Spleen (tissue), 11 donors: ENCODE measurements around the gene SERPINA3. TPM values are rescaled to one million over a fixed set of nuclear protein-coding genes. Genes with fewer than 3 reads are reported as not detected.

ENCODE experiments used
- DNase-seq: peaks from one replicate; pipeline ENCODE4 v3.0.0-alpha.2; 2020
- H3K27ac ChIP-seq, 8 donors: fragments of 200-600 bp; sonication (generic) in 7 of 8; 1 replicate in 4 of 8; 2 replicates in 4 of 8; pipeline versions ENCODE4 v1.5.0 to v1.8.0; 2016 to 2021; ENCODE audit warnings: inconsistent platforms in 4 of 8, mild to moderate bottlenecking in 4 of 8, moderate library complexity in 1 of 8
- H3K27me3 ChIP-seq, 7 donors: fragments of 200-600 bp; sonication (generic) in 6 of 7; replicated peaks in 1 of 7; 1 replicate in 4 of 7; 2 replicates in 3 of 7; pipeline versions ENCODE4 v1.5.0 to v1.8.0; 2016 to 2021; ENCODE audit warnings: inconsistent platforms in 3 of 7, mild to moderate bottlenecking in 1 of 7
- H3K36me3 ChIP-seq, 6 donors: fragments of 200-600 bp; sonication (generic) in 5 of 6; 1 replicate in 4 of 6; 2 replicates in 2 of 6; pipeline versions ENCODE4 v1.5.0 to v1.8.0; 2016 to 2021; ENCODE audit warnings: inconsistent platforms in 2 of 6
- H3K4me1 ChIP-seq, 6 donors: fragments of 200-600 bp; sonication (generic) in 5 of 6; 1 replicate in 3 of 6; 2 replicates in 3 of 6; pipeline versions ENCODE4 v1.5.0 to v1.8.0; 2016 to 2021; ENCODE audit warnings: inconsistent platforms in 3 of 6
- H3K4me3 ChIP-seq, 8 donors: fragments of 200-600 bp; sonication (generic) in 7 of 8; 1 replicate in 4 of 8; 2 replicates in 4 of 8; pipeline versions ENCODE4 v1.5.0 to v1.8.0; 2016 to 2021; ENCODE audit warnings: inconsistent platforms in 4 of 8, mild to moderate bottlenecking in 4 of 8, moderate library complexity in 2 of 8
- H3K9me3 ChIP-seq, 8 donors: fragments of 200-600 bp; sonication (generic) in 7 of 8; 1 replicate in 4 of 8; 2 replicates in 4 of 8; pipeline versions ENCODE4 v1.5.0 to v1.8.0; 2016 to 2021; ENCODE audit warnings: inconsistent platforms in 4 of 8
- POLR2A ChIP-seq, 3 donors: fragments of 450-650 bp; IDR thresholded peaks; one replicate each; pipeline ENCODE4 v1.5.1; 2017; ENCODE audit warnings: antibody characterized with exemption in 3 of 3, mild to moderate bottlenecking in 1 of 3
- POLR2AphosphoS5 ChIP-seq, 3 donors: sonication (generic); formaldehyde crosslinking; IDR thresholded peaks; one replicate each; pipeline ENCODE4 v1.5.1; 2017; ENCODE audit warnings: antibody characterized with exemption in 3 of 3
- WGBS, 5 donors: extraction: QIAGEN DNeasy Blood & Tissue Kit in 3 of 5; methylation state at CpG; one replicate each; pipeline versions ENCODE4 v1.1.5 to v1.1.7; 2013 to 2018; 5-methylcytosine and 5-hydroxymethylcytosine counted together
- intact Hi-C: fragments of 100-400 bp; cut with DNase I; formaldehyde crosslinking; loops from one replicate; pipeline ENCODE4 v1.15.0; 2023; ENCODE audit warnings: low total_unique reads
- polyA plus RNA-seq, 3 donors: library from polyadenylated mRNA; stranded (reverse); fragments of 200-250 nt; gene quantifications; one replicate each; pipeline ENCODE4 v1.2.1, GENCODE V29; 2013
- total RNA-seq, 7 donors: library from RNA; depleted of rRNA in 3 of 7; stranded (reverse); fragments of >200 nt in 3 of 7; fragmentation: NEBNext Ultra II Directional in 4 of 7; extraction: Animal tissue kit (Norgen Biotek cat#: 25700) in 4 of 7; gene quantifications; one replicate each; pipeline versions ENCODE4 v1.1.0 to v1.2.1, GENCODE V29; 2016 to 2021
- TF ChIP-seq, protein P1 (sequence below), 11 experiments: fragments of 200-600 bp in 7 of 11; fragments of 450-650 bp in 4 of 11; sonication (generic) in 4 of 11; IDR thresholded peaks in 8 of 11; conservative IDR thresholded peaks in 3 of 11; 1 replicate in 7 of 11; 2 replicates in 4 of 11; pipeline versions ENCODE4 v1.4.0 to v1.8.0; 2016 to 2021; ENCODE audit warnings: antibody characterized with exemption in 11 of 11, inconsistent platforms in 4 of 11, mild to moderate bottlenecking in 1 of 11
- donor health status: healthy with polysubstance abuse.
- donor health status: DM: no; HTN: no; CAD: no; lungs with moderate emphysema.
- donor health status: DM: no; HTN: no; CAD: no.
- donor health status: Bipolar disorder and iron deficiency.
- donor health status: healthy.
- donor health status: DM: no; HTN: no; CAD: no.
- donor health status: DM: yes; HTN: yes; CAD: no.

SERPINA3 gene
- total and polyA plus RNA-seq, 10 donors: 3.4 to 88.3 (median 10.2) TPM

GRCh38 chr14:94653321-94653720 lies 41.1 kb downstream of the SERPINA3 start:
- no peak for DNase-seq
- H3K27ac ChIP-seq: no peak overlapping the region
- intact Hi-C loops: no loop called here
- no peaks in the 10 kb centered on the region for H3K4me1 ChIP-seq
- H3K4me3 ChIP-seq: no peak overlapping the region
- peaks cover 0 to 16% (median 11%) of the 10 kb centered on the region in 8 donors for H3K9me3 ChIP-seq
- H3K27me3 ChIP-seq: peaks cover 0 to 5% (median 0%) of the 10 kb centered on the region in 7 donors
- WGBS, 5 donors: 84 to 92% (median 86%) methylated on average over 5 of the region's 5 CpGs
- no peaks in the 10 kb centered on the region for H3K36me3 ChIP-seq
- TF ChIP-seq, protein P1, sequence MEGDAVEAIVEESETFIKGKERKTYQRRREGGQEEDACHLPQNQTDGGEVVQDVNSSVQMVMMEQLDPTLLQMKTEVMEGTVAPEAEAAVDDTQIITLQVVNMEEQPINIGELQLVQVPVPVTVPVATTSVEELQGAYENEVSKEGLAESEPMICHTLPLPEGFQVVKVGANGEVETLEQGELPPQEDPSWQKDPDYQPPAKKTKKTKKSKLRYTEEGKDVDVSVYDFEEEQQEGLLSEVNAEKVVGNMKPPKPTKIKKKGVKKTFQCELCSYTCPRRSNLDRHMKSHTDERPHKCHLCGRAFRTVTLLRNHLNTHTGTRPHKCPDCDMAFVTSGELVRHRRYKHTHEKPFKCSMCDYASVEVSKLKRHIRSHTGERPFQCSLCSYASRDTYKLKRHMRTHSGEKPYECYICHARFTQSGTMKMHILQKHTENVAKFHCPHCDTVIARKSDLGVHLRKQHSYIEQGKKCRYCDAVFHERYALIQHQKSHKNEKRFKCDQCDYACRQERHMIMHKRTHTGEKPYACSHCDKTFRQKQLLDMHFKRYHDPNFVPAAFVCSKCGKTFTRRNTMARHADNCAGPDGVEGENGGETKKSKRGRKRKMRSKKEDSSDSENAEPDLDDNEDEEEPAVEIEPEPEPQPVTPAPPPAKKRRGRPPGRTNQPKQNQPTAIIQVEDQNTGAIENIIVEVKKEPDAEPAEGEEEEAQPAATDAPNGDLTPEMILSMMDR (IDR thresholded peaks at IDR 0.05 in 8 of 11, conservative IDR thresholded peaks at IDR 0.05 in 3 of 11): no peak
- TF ChIP-seq POLR2AphosphoS5 (IDR thresholded peaks at IDR 0.05) (no peak), POLR2A (IDR thresholded peaks at IDR 0.05) (no peak)

GRCh38 chr14:94654071-94654861 lies 42.1 kb downstream of the SERPINA3 start:
- intact Hi-C loops: no loop called here
- no peaks in the 10 kb centered on the region for H3K36me3 ChIP-seq
- TF ChIP-seq POLR2AphosphoS5 (IDR thresholded peaks at IDR 0.05) (no peak), POLR2A (IDR thresholded peaks at IDR 0.05) (no peak)
- TF ChIP-seq, protein P1 (IDR thresholded peaks at IDR 0.05 in 8 of 11, conservative IDR thresholded peaks at IDR 0.05 in 3 of 11): no peak
- WGBS, 5 donors: 52 to 72% (median 66%) methylated on average over 13 of the region's 13 CpGs
- no peak overlapping the region for H3K4me3 ChIP-seq
- H3K27me3 ChIP-seq: peaks cover 0 to 5% (median 0%) of the 10 kb centered on the region in 7 donors
- H3K4me1 ChIP-seq: no peaks in the 10 kb centered on the region
- H3K9me3 ChIP-seq: peaks cover 0 to 7% (median 2%) of the 10 kb centered on the region in 8 donors
- H3K27ac ChIP-seq: no peak overlapping the region
- DNase-seq: no peak

- intact Hi-C loops: no loop called here
- no peak overlapping the region for H3K4me3 ChIP-seq
- H3K9me3 ChIP-seq: no peaks in the 10 kb centered on the region
- WGBS, 5 donors: 61 to 91% (median 84%) methylated on average over 11 of the region's 11 CpGs
- DNase-seq: no peak
- TF ChIP-seq POLR2A (IDR thresholded peaks at IDR 0.05) (no peak), POLR2AphosphoS5 (IDR thresholded peaks at IDR 0.05) (no peak)
- TF ChIP-seq, protein P1 (IDR thresholded peaks at IDR 0.05 in 8 of 11, conservative IDR thresholded peaks at IDR 0.05 in 3 of 11): no peak
- H3K27me3 ChIP-seq: peaks cover 0 to 8% (median 0%) of the 10 kb centered on the region in 7 donors
- no peaks in the 10 kb centered on the region for H3K36me3 ChIP-seq
- H3K27ac ChIP-seq: no peak overlapping the region
- no peaks in the 10 kb centered on the region for H3K4me1 ChIP-seq
These were observed 43.0 kb downstream of the SERPINA3 start for GRCh38 chr14:94655169-94655710.

DNA sequence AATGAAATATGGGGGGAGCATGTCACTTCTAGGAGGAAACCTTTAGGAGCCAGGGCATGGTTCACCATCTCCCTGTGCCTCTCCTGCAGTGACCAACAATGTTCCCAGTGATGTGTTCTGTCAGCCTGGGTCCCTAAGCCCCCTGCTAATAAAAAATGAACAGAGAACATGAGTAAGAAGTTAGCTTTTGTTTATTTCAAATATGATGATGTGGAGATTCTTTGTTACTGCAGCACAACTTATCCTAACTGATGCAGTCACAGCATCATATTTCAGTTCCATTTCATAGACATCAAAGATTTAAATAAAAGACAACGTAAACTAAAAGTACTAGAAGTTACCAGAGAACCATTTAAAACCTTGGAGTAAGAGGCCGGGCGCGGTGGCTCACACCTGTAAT lies 43.9 kb downstream of the SERPINA3 start:
- DNase-seq: no peak
- WGBS, 5 donors: 92 to 95% (median 93%) methylated on average over 4 of the region's 4 CpGs
- Histone ChIP-seq H3K27me3 (peaks cover 0 to 13% (median 0%) of the 10 kb centered on the region in 7 donors), H3K4me1 (no peaks in the 10 kb centered on the region), H3K4me3 (no peak overlapping the region), H3K9me3 (no peaks in the 10 kb centered on the region), H3K36me3 (no peaks in the 10 kb centered on the region), H3K27ac (no peak overlapping the region)
- intact Hi-C loops: no loop called here
- TF ChIP-seq POLR2A (IDR thresholded peaks at IDR 0.05): no peak
